ENCODE measurements around the gene APH1B. TPM values are rescaled to one million over a fixed set of nuclear protein-coding genes. Genes with fewer than 3 reads are reported as not detected.

APH1B gene
- total RNA-seq, 2 experiments from 2014 or later: 10.1 to 10.6 TPM

DNA sequence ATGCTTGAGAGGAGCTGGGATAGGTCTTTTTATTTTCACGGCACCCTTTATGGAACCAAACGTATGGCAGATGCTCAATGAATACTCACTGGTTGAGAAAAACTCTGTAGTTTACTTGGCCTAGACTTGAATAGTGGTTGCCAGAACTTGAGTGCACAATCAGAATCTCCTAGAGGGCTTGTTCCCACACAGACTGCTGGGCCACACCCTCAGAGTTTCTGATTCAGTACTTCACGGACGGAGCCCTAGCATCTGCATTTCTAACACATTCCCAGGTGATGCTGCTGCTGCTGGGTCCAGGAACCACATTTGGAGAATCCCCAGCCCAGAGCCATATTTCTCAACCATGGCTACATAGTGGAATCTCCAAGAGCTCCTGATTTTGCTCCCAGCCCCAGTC is 79.7 kb downstream of the APH1B start:
- Mint-ChIP-seq H3K27me3 (peaks cover 28% of the 10 kb centered on the region), H3K4me3 (no peak overlapping the region), H3K27ac (no peak overlapping the region), H3K36me3 (ENCODE audit: low read depth) (no peaks in the 10 kb centered on the region), H3K9me3 (no peaks in the 10 kb centered on the region), H3K4me1 (no peaks in the 10 kb centered on the region)
- no peak for DNase-seq
- POLR2A ChIA-PET: no interaction called here
- CTCF ChIA-PET: no interaction called here

DNA sequence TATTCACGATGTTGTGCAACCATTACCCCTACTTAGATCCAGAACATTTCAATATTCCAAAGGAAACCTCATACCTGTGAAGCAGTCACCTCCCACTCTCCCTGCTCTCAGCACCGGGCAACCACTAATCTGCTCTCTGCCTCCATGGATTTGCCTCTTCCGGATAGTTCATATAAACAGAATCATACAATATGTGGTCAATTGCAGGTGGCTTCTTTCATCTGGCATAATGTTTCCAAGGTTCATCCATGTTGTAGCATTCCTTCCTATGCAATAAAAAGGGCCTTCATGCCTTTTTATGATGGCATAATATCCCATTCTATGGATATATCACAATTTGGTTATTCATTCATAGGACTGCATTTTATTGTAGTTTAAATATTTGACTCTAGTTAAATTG is 80.3 kb downstream of the APH1B start:
- Mint-ChIP-seq H3K4me3 (no peak overlapping the region), H3K36me3 (ENCODE audit: low read depth) (no peaks in the 10 kb centered on the region)
- CTCF ChIA-PET: no interaction called here

DNA sequence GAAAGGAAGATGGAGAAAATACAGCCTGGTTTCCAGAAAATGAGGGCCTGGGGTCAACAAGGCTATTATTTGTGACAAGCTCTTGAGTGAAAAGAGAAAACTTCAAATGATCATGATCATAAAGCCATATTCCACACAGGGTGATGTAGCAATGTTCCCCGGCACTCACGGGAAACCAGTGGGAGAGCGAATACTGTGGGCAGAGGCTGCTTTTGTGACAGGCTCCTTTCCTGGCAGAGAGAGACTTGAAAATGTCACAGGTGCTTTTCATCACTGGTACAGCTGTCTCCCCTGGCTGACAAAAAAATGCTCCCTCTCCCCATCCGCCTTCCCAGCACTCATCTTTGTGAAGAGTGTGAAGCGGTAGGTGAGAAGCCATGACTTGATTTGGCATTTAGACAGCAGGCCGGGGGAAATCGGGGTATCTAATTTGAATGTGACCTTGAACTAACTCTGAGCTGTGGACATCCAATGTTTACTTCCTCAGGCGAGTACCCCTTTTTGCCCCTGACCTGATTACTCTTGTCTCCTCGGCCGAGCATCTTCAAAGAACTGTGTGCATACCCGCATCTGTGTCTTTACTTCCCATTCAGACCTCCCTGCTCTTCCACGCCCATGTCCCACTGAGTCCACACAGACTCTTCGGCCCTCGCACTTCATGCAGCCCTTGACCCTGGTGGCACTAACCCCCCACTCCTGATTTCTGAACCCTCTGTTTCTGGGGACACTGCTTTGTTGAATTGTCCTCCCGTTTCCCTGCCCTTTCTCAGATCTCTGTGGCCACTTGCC is 81.0 kb downstream of the APH1B start:
- Mint-ChIP-seq H3K9me3 (no peaks in the 10 kb centered on the region), H3K27me3 (peaks cover 33% of the 10 kb centered on the region), H3K4me1 (no peaks in the 10 kb centered on the region), H3K36me3 (ENCODE audit: low read depth) (no peaks in the 10 kb centered on the region), H3K27ac (no peak overlapping the region), H3K4me3 (no peak overlapping the region)
- no peak for DNase-seq
- ChIA-PET CTCF (no interaction called here), POLR2A (no interaction called here)

More for the DNA sequence above, 80.3 kb downstream of the APH1B start:
- Mint-ChIP-seq H3K27me3 (peaks cover 30% of the 10 kb centered on the region), H3K4me1 (no peaks in the 10 kb centered on the region), H3K9me3 (no peaks in the 10 kb centered on the region), H3K27ac (no peak overlapping the region)
- POLR2A ChIA-PET: no interaction called here
- DNase-seq: no peak

Other genes with a start within 250 kb of the APH1B start
- gene TPM1, start 234.9 kb upstream of the APH1B start, total RNA-seq: 1 to 10 TPM; 4.8 to 6.2 TPM
- gene LACTB, start 155.7 kb upstream of the APH1B start, total RNA-seq: 10 to 100 TPM; 12.7 to 14.0 TPM
- 100 to 1,000 TPM; 171 to 173 TPM for gene RPS27L, start 120.1 kb upstream of the APH1B start, total RNA-seq
- 100 to 1,000 TPM; 133 to 139 TPM for gene RAB8B, start 88.0 kb upstream of the APH1B start, total RNA-seq
- under 1 TPM in 1 of 2 experiments, not detected in 1; 0.20 TPM for gene CA12, start 104.2 kb downstream of the APH1B start, total RNA-seq
- 10 to 100 TPM; 67.9 to 68.7 TPM for gene USP3, start 227.0 kb downstream of the APH1B start, total RNA-seq